NCI-H748 (cell line): ENCODE data around the gene PRKAG3.
A peak's percentile ranks its signal among the peaks of the same experiment; 100 is the strongest.
"Not testable (repeated sequence)": the region's sequence is repeated elsewhere in the genome, so short reads cannot be mapped to it uniquely, and the experiment has no call there.

Experiments used
- DNase-seq: peaks from one replicate; lab custom pipeline; 2025; ENCODE audit not compliant: unreplicated experiment; lab: John Stamatoyannopoulos, UW

The PRKAG3 gene

GRCh38 chr2:218844334-218844733 is 12.7 kb upstream of the PRKAG3 start:
- not testable (repeated sequence) for DNase-seq

GRCh38 chr2:218839888-218840287 is 8.3 kb upstream of the PRKAG3 start:
- no peak for DNase-seq

- no peak for DNase-seq
Observed at GRCh38 chr2:218839430-218839829, 7.8 kb upstream of the PRKAG3 start.

- no peak for DNase-seq
Observed at GRCh38 chr2:218837495-218837894, 5.9 kb upstream of the PRKAG3 start.

- no peak for DNase-seq
Observed at GRCh38 chr2:218834685-218835084, 3.1 kb upstream of the PRKAG3 start.

- no peak for DNase-seq
Observed at GRCh38 chr2:218833023-218833609, 1.5 kb upstream of the PRKAG3 start.

- no peak for DNase-seq
Observed at GRCh38 chr2:218832520-218832919, 917 bp upstream of the PRKAG3 start.

- DNase-seq, result no peak
Observed at GRCh38 chr2:218832081-218832480, 478 bp upstream of the PRKAG3 start.

GRCh38 chr2:218830526-218831306 is 887 bp downstream of the PRKAG3 start:
- DNase-seq, result no peak

- DNase-seq, result peak; percentile 92
Observed at GRCh38 chr2:218829868-218830451, 1.6 kb downstream of the PRKAG3 start.

- DNase-seq, result no peak
Observed at GRCh38 chr2:218828477-218828778, 3.2 kb downstream of the PRKAG3 start.

- DNase-seq, result no peak
Observed at GRCh38 chr2:218827701-218828476, 3.7 kb downstream of the PRKAG3 start.

- DNase-seq, result no peak
Observed at GRCh38 chr2:218826791-218827190, 4.8 kb downstream of the PRKAG3 start.

- DNase-seq, result no peak
Observed at GRCh38 chr2:218824004-218824403, 7.6 kb downstream of the PRKAG3 start.

GRCh38 chr2:218823196-218823855 is 8.3 kb downstream of the PRKAG3 start:
- no peak for DNase-seq

GRCh38 chr2:218822622-218823021 is 9.0 kb downstream of the PRKAG3 start:
- DNase-seq, result no peak

- DNase-seq, result no peak
Observed at GRCh38 chr2:218821605-218822211, 9.9 kb downstream of the PRKAG3 start.

GRCh38 chr2:218820746-218821369 is 10.7 kb downstream of the PRKAG3 start:
- DNase-seq, result no peak

- DNase-seq, result no peak
Observed at GRCh38 chr2:218819093-218819492, 12.5 kb downstream of the PRKAG3 start.

- no peak for DNase-seq
Observed at GRCh38 chr2:218816561-218817011, 15.0 kb downstream of the PRKAG3 start.
